NCI-H146 treated with DMSO at 0.1 percent for 48 hours (cell line): Measurements from ENCODE around the gene C18orf32.
"Not testable (repeated sequence)": the region's sequence is repeated elsewhere in the genome, so short reads cannot be mapped to it uniquely, and the experiment has no call there.

Source experiments
- DNase-seq: peaks from one replicate; lab custom pipeline; 2025; ENCODE audit not compliant: unreplicated experiment; lab: John Stamatoyannopoulos, UW

C18orf32 gene

DNA sequence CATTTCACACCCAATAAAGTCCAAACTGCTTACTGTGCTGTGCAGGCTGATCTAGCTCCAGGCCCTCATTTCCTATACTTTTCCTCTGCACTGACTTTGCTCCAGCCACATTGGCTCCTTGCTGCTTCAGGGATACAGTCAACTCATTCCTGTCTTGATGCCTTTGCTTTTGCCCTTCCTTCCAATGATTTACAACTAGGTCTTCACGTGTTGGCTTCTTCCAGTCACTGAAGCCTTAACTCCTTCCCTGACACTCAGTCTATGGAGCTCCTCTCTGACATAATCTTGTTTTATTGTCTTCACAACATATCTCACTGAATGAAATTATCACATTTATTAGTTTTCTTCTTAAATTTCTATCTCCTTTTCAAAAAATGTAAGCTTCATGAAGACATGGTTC lies 16.9 kb upstream of the C18orf32 start:
- no peak for DNase-seq

DNA sequence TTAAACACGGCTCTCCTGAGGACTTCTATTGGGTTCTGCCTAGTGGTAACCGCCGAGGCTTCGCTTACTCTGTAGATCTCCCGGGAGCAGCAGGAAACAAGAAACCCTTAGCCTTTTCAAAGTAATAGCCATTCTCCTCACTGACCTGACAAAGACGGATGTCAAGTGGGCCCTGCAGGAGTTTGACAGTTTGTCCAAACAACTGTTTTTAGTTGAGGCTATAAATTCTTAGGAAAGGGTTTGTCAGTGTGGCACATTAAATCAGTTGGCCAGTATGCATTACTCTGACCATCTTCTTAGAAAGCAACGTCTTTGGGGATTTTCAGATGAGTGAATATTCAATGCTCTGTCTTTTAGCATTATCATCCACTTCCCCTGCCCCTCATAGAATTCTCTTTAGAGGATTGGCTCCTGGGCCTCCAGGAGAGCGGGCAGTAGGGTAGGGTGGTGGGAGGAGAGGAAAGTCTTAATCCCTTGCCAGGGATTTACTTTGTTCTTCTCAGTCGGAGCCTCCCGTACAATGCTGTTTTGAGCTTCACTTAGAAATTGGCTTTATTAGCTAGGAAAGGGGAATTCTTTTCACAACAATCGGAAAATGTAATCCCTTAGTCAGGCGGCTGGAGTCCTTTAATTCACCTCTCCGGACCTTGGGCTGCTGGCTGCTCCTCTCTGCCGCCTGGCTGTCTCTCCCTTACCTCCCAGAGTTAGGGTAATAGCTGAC lies 13.3 kb upstream of the C18orf32 start:
- DNase-seq = no peak

DNA sequence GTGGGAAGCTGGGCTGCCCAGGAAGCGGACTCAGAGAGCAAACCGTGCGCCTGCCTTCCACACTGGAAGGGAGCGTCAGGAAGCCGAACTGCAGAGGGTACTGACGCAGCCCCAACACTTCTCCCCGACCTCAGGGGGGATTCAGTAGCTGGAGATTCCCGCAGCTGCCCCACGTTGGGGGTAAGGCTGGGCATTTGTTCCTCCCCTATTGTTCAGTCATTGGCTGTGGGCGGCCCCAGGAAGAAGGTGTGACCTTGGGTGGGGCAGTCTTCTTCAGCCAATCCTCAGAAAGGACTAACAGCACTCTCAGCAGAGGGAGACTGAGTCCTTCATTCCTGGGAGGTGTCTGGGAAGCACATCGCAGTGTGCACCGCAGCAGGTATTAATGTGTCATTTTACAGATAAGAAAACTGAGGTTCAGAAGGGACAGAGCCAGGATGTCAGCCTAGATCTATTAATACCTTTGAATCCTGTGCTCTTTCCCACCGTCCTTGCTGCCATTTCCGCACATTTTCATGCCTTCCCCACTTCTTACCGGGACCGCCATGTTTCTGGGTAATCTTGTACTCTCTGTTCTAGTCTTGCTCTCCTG lies 12.1 kb upstream of the C18orf32 start:
- DNase-seq = no peak

- DNase-seq = no peak
Measured at GRCh38 chr18:49495480-49495879, 8.4 kb upstream of the C18orf32 start.

GRCh38 chr18:49495076-49495475 lies 8.0 kb upstream of the C18orf32 start:
- no peak for DNase-seq

- DNase-seq = no peak
Measured at GRCh38 chr18:49494660-49495059, 7.6 kb upstream of the C18orf32 start.

- no peak for DNase-seq
Measured at GRCh38 chr18:49492694-49493033, 5.6 kb upstream of the C18orf32 start.

DNA sequence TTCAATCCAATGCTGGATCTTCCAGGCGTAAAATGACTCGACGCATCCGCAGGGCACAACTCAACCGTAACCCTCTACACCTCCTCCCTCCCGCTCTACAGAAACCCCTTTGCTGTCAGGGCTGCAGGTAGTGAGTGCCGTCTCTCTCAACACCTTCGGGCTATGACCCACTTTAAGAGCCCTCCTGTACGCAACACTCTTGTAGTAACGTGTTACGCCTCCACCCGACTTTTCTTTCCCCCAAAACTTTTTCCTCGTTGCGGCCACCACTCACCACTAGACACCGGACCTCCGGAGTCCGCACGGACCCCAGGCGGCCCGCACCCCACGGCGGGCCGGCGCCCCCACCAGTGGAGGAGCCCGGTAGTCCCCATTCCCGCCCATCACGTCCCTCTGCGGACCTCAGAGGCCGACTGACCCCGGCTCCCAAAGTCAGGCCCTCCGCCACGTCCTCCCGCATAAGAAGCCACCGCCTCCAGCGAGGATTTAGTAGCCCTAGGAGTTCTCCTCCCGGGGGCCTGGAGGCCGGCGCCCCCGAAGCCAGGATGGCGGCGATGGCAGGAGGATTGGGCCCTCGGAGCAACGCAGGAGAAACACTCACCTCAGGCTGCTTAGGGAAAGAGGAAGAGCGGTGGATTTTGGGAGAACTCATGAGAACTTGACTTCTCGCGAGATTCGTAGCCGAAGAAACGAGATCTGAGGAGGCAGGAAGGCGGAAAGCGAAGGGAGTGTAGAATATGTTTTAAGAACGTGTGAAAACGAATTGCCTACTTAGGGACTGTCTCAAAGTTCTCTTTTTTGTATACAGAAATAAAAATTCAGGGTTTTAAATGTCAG lies 5.0 kb upstream of the C18orf32 start, which contains the start of gene RPL17:
Gene RPL17, minus strand, starts transcription at position 609 of the 837 bp plus-strand sequence.
- DNase-seq = peak; percentile 100

DNA sequence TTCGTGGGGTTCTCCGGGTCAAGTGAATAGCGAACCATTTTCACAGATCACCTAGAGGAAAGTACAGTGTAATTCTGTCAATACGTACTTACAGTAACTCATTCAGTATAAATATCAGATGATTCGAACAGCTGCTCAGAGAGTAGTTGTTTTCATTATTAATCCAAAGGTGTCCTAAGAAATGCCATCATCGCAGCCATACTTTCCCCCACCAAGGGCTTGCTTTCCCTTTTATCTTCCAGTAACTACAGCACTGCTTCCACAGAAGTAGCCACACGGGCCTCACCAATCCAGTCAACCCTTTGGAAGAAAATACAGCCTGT lies 4.5 kb upstream of the C18orf32 start:
- no peak for DNase-seq

GRCh38 chr18:49490246-49490762 lies 3.3 kb upstream of the C18orf32 start:
- DNase-seq = no peak

GRCh38 chr18:49487711-49488310 lies 777 bp upstream of the C18orf32 start:
- no peak for DNase-seq

DNA sequence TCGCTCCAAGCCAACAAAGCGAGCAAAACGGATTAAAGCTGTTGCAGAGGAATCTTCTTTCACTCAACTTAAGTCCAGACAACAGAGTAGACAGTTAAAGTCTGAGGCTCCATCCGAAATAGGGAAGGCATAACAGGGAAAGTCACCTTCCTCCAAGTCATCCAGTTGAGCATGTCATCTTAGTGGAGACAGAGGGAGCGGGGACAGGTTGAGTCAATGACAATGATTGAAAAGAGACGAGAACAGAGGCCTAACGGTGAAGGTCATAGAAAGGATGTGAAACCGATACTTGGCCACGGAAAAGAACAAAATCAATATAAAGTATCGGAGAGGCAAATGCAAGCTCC lies 455 bp downstream of the C18orf32 start:
- DNase-seq = peak; percentile 86

DNA sequence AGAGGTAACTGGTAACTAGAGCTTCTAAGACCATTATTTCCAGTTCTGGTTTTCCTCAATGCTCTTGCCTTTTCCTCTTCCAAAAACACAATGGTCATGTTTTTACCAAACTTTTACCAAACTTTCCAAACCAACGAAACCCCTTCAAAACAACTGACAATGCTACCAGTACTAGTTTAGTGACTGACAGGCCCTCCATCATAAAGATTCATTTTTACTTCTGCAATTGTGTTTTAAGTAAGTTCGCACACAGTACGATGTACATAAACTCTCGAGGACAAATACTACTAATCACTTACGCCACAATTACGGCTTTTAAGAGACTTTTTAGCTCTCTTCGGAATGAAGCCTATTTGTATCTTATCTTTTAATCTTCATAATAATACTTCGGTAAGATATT lies 900 bp downstream of the C18orf32 start:
- no peak for DNase-seq

DNA sequence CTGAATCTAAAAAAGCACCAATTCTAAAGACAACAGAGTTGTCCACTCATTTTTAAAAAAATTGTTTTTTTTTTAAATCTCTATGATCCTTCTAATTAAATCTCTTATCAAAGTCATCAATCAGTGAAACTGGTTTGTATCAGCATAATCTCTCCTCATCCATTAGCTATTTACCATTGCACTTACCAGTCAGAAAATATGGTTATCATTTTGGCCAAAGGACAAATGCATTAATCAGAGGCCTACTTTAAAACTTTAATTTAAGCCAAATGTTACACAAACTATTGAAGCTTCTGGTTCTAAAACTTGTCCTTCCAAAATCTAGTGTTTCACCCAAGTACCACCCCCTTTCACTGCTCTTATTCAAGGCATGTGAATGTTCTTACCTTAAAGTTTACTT lies 3.8 kb downstream of the C18orf32 start:
- DNase-seq = no peak

GRCh38 chr18:49481907-49482306 lies 5.1 kb downstream of the C18orf32 start:
- no peak for DNase-seq

GRCh38 chr18:49481317-49481716 lies 5.7 kb downstream of the C18orf32 start:
- no peak for DNase-seq

DNA sequence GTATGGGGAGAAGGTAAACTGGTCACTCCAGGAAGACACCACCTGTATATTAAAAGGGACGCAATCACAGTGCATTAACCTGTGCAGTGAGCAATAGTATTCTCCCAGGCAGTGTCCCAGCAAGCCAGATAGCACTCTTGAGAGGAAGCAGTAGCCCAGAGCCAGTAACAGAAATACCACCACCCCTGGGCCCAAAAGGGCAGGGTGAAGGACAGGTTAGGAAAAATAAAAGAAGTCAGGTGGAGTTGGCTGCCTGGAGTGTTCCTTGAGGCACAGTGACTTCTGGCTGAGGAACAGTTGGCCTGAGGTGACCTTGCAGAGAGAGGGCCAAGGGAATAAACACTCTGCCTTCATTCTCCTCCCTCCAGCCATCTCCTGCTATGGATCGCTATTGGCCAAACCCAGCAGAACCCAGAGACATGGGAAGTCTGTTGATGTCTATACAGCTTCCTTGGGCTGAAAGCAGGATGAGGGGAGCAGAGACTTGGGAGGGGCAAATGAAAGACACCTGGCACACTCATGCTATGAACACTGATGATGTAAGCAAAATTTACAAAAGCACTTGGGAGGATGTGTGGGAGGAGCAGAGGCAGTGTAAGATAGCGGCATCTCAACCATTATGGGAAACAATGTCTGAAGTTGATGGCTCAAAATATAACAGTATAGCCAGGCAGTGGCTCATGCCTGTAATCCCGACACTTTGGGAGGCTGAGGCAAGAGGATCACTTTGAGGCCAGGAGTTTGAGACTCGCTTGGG lies 7.5 kb downstream of the C18orf32 start:
- no peak for DNase-seq

DNA sequence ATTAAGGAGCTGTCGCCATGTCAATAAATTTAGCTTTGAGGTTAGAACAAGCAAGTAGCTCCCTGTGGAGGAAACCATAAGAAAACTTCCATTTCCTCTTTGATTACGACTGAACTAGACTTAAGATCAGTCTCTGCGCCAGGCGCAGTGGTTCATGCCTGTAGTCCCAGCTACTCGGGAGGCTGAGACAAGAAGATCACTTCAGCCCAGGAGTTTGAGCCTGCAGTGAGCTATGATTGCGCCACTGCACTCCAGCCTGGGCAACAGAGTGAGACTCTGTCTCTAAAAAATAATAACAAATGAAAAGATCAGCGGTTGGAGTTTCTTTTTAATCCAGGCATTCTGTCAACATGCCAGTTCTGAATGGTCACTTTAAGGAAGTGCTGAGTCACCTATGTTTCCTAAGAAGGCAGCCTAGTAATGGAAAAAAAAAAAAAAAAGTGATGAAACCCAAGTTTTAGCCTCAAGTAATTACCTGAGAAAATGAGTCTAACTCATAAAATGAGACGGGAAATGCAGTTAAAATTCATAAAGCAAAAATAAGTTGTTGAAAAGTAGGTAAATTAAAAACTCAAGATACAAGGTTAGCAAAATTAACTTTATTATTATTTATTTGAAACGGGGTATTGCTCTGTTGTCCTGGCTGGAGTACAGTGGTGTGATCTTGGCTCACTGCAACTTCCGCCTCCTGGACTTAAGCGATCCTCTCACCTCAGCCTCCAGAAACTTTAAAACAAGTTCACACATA lies 10.2 kb downstream of the C18orf32 start:
- DNase-seq = no peak

DNA sequence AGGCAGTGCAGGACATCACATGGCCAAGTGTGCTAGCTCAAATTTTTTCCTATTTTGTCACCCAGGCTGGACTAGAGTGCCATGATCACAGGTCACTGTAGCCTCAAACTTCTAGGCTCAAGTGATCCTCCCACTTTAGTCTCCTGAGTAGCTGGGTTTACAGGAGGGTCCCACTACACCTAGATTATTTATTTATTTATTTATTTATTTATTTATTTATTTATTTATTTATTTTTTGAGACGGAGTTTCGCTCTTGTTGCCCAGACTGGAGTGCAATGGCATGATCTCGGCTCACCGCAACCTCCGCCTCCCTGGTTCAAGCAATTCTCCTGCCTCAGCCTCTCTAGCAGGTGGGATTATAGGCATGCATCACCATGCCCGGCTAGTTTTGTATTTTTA lies 12.1 kb downstream of the C18orf32 start:
- DNase-seq = not testable (repeated sequence)

GRCh38 chr18:49473721-49474120 lies 13.3 kb downstream of the C18orf32 start:
- DNase-seq = no peak
